Small intestine (tissue), 7 donors: ENCODE results near the gene SAP30. TPM values are rescaled to one million over a fixed set of nuclear protein-coding genes. Genes with fewer than 3 reads are reported as not detected.
A peak's percentile ranks its signal among the peaks of the same experiment; 100 is the strongest.

Experiments
- DNase-seq, 2 donors: peaks; one replicate each; pipeline versions ENCODE4 v3.0.0 to v3.0.0-alpha.2; 2013
- FAIRE-seq: peaks from 2 replicates; lab custom pipeline; 2012; peaks lifted over from hg19 to GRCh38; lab: Jason Lieb, UNC
- H3K27ac ChIP-seq, 3 donors: one replicate each; pipeline ENCODE4 v1.5.1; 2013; ENCODE audit warnings: low read length in 2 of 3, mild to moderate bottlenecking in 2 of 3, control low read depth in 1 of 3, inconsistent platforms in 1 of 3, low read depth in 1 of 3, moderate library complexity in 1 of 3
- H3K27me3 ChIP-seq, 3 donors: one replicate each; pipeline ENCODE4 v1.6.1; 2013; ENCODE audit warnings: low read length in 3 of 3, inconsistent platforms in 1 of 3; ENCODE audit not compliant: control insufficient read depth in 3 of 3, insufficient read depth in 3 of 3
- H3K36me3 ChIP-seq, 3 donors: one replicate each; pipeline ENCODE4 v1.6.1; 2013; ENCODE audit warnings: low read length in 3 of 3, inconsistent platforms in 1 of 3, low read depth in 1 of 3, mild to moderate bottlenecking in 1 of 3, moderate library complexity in 1 of 3; ENCODE audit not compliant: control insufficient read depth in 3 of 3, insufficient read depth in 2 of 3
- H3K4me1 ChIP-seq, 3 donors: one replicate each; pipeline ENCODE4 v1.6.1; 2013; ENCODE audit warnings: low read length in 2 of 3, inconsistent platforms in 1 of 3, low read depth in 1 of 3, mild to moderate bottlenecking in 1 of 3, moderate library complexity in 1 of 3; ENCODE audit not compliant: control insufficient read depth in 3 of 3, insufficient read depth in 2 of 3
- H3K4me3 ChIP-seq, 3 donors: one replicate each; pipeline ENCODE4 v1.5.1; 2013; ENCODE audit warnings: low read length in 3 of 3, control low read depth in 1 of 3, inconsistent platforms in 1 of 3, low read depth in 1 of 3, mild to moderate bottlenecking in 1 of 3, moderate library complexity in 1 of 3
- H3K9me3 ChIP-seq, 2 donors: one replicate each; pipeline ENCODE4 v1.6.1; 2013; ENCODE audit warnings: low read depth in 1 of 2, low read length in 1 of 2; ENCODE audit not compliant: control insufficient read depth in 2 of 2, insufficient read depth in 1 of 2
- WGBS, 3 donors: extraction: QIAGEN DNeasy Blood & Tissue Kit; methylation state at CpG; one replicate each; pipeline ENCODE4 v1.1.7; 2013; 5-methylcytosine and 5-hydroxymethylcytosine counted together
- polyA plus RNA-seq, 4 donors: library from polyadenylated mRNA; stranded (reverse) in 3 of 4; unstranded in 1 of 4; fragments of 200-250 nt in 3 of 4; fragments of 120-200 nt in 1 of 4; gene quantifications; one replicate each; pipeline versions ENCODE4 v1.2.1 to v1.2.3, GENCODE V29; 2013
- donor health status: healthy with polysubstance abuse.
- donor health status: control.
- donor health status: control.
- donor health status: Bipolar disorder and iron deficiency.
- donor health status: healthy.

SAP30 gene
- polyA plus RNA-seq, 4 donors, result 5.6 to 16.1 (median 9.3) TPM

- no peaks in the 10 kb centered on the region for H3K9me3 ChIP-seq
- peaks cover 0 to 7% (median 0%) of the 10 kb centered on the region in 3 donors for H3K36me3 ChIP-seq
- no peak for FAIRE-seq
- H3K27me3 ChIP-seq, result no peaks in the 10 kb centered on the region
- WGBS, 3 donors, result 0 to 1% (median 0%) methylated on average over 25 to 52 of the region's 53 CpGs
- no peak for DNase-seq
- peak overlapping the region; percentile 77 to 100 (median 82) for H3K4me3 ChIP-seq
- peak overlapping the region; percentile 97 to 100 (median 97) for H3K27ac ChIP-seq
- peaks cover 0 to 4% (median 2%) of the 10 kb centered on the region in 3 donors for H3K4me1 ChIP-seq
Observed at GRCh38 chr4:173333658-173334084, 37.1 kb upstream of the SAP30 start.

- Histone ChIP-seq H3K9me3 (no peaks in the 10 kb centered on the region), H3K4me3 (peak within 1 kb of the TSS; percentile 77 to 100 (median 82)), H3K27me3 (no peaks in the 10 kb centered on the region), H3K27ac (peak within 1 kb of the TSS; percentile 97 to 100 (median 97)), H3K36me3 (peaks cover 0 to 5% (median 0%) of the 10 kb centered on the region in 3 donors), H3K4me1 (peaks cover 0 to 4% (median 2%) of the 10 kb centered on the region in 3 donors)
- DNase-seq, result peak; percentile 100
- WGBS, 3 donors, result 0% methylated on average over 60 to 61 of the region's 61 CpGs
- FAIRE-seq, result no peak
Observed at GRCh38 chr4:173334085-173334890, 36.5 kb upstream of the SAP30 start, which contains the start of gene HMGB2. TSS of gene HMGB2 (minus strand) at chr4:173334358. CDS start at chr4:173333649, 709 bp downstream.

- peaks cover 0 to 4% (median 2%) of the 10 kb centered on the region in 3 donors for H3K4me1 ChIP-seq
- H3K9me3 ChIP-seq, result no peaks in the 10 kb centered on the region
- peak overlapping the region; percentile 37 to 100 (median 69) for H3K4me3 ChIP-seq
- WGBS, 3 donors, result 1 to 2% (median 2%) methylated on average over 52 of the region's 52 CpGs
- FAIRE-seq, result no peak
- H3K27me3 ChIP-seq, result no peaks in the 10 kb centered on the region
- peaks cover 0 to 5% (median 0%) of the 10 kb centered on the region in 3 donors for H3K36me3 ChIP-seq
- peak overlapping the region; percentile 50 to 100 (median 97) for H3K27ac ChIP-seq
- DNase-seq, result peak; percentile 87 to 90
Observed at GRCh38 chr4:173334891-173335752, 35.6 kb upstream of the SAP30 start.

- Histone ChIP-seq H3K27me3 (no peaks in the 10 kb centered on the region), H3K9me3 (no peaks in the 10 kb centered on the region), H3K4me1 (peaks cover 0 to 4% (median 0%) of the 10 kb centered on the region in 3 donors), H3K27ac (no peak overlapping the region), H3K36me3 (no peaks in the 10 kb centered on the region), H3K4me3 (no peak overlapping the region)
- no peak for FAIRE-seq
- WGBS, 3 donors, result 95 to 98% (median 95%) methylated on average over 2 of the region's 2 CpGs
- DNase-seq, result no peak
Observed at GRCh38 chr4:173337463-173337862, 33.3 kb upstream of the SAP30 start.

- no peak for FAIRE-seq
- H3K27ac ChIP-seq, result no peak overlapping the region
- WGBS, 3 donors, result 81 to 85% (median 84%) methylated on average over 3 of the region's 3 CpGs
- peaks cover 0 to 2% (median 0%) of the 10 kb centered on the region in 3 donors for H3K27me3 ChIP-seq
- no peak overlapping the region for H3K4me3 ChIP-seq
- no peaks in the 10 kb centered on the region for H3K4me1 ChIP-seq
- no peaks in the 10 kb centered on the region for H3K36me3 ChIP-seq
- no peak for DNase-seq
- H3K9me3 ChIP-seq, result peaks cover 0 to 8% of the 10 kb centered on the region in 2 donors
Observed at GRCh38 chr4:173343832-173344397, 26.8 kb upstream of the SAP30 start.

GRCh38 chr4:173345648-173346047 lies 25.1 kb upstream of the SAP30 start:
- Histone ChIP-seq H3K4me3 (no peak overlapping the region), H3K27me3 (peaks cover 0 to 2% (median 0%) of the 10 kb centered on the region in 3 donors), H3K36me3 (no peaks in the 10 kb centered on the region), H3K9me3 (peaks cover 0 to 8% of the 10 kb centered on the region in 2 donors), H3K4me1 (no peaks in the 10 kb centered on the region), H3K27ac (no peak overlapping the region)
- DNase-seq, result no peak
- no peak for FAIRE-seq
- 31 to 55% (median 47%) methylated on average over 2 of the region's 2 CpGs for WGBS, 3 donors

- Histone ChIP-seq H3K27me3 (peaks cover 0 to 2% (median 0%) of the 10 kb centered on the region in 3 donors), H3K27ac (no peak overlapping the region), H3K9me3 (peaks cover 0 to 8% of the 10 kb centered on the region in 2 donors), H3K36me3 (no peaks in the 10 kb centered on the region), H3K4me3 (no peak overlapping the region), H3K4me1 (no peaks in the 10 kb centered on the region)
- no peak for DNase-seq
- no peak for FAIRE-seq
- WGBS, 3 donors, result 55 to 94% (median 86%) methylated on average over 2 of the region's 2 CpGs
Observed at GRCh38 chr4:173346074-173346473, 24.7 kb upstream of the SAP30 start.

GRCh38 chr4:173347467-173347866 lies 23.3 kb upstream of the SAP30 start:
- no peak overlapping the region for H3K27ac ChIP-seq
- no peak overlapping the region for H3K4me3 ChIP-seq
- no peaks in the 10 kb centered on the region for H3K4me1 ChIP-seq
- H3K36me3 ChIP-seq, result no peaks in the 10 kb centered on the region
- WGBS, 3 donors, result 92 to 100% (median 100%) methylated on average over 1 of the region's 1 CpG
- DNase-seq (no peak), FAIRE-seq (no peak)
- peaks cover 0 to 2% (median 0%) of the 10 kb centered on the region in 3 donors for H3K27me3 ChIP-seq
- H3K9me3 ChIP-seq, result peaks cover 0 to 8% of the 10 kb centered on the region in 2 donors
